Stimulated activated CD8-positive, alpha-beta memory T cell treated with anti-CD3 and anti-CD28 coated beads, Interleukin-12 subunit alpha, Interleukin-12 subunit beta, amount 100 ng/mL, for 1 hour (primary cell): Measurements from ENCODE around the gene NAPB.
"Not testable (repeated sequence)": the region's sequence is repeated elsewhere in the genome, so short reads cannot be mapped to it uniquely, and the experiment has no call there.

Source experiments
- DNase-seq: peaks from one replicate; pipeline ENCODE4 v3.0.0-alpha.2; 2020; ENCODE audit warnings: low read depth

The NAPB gene

DNA sequence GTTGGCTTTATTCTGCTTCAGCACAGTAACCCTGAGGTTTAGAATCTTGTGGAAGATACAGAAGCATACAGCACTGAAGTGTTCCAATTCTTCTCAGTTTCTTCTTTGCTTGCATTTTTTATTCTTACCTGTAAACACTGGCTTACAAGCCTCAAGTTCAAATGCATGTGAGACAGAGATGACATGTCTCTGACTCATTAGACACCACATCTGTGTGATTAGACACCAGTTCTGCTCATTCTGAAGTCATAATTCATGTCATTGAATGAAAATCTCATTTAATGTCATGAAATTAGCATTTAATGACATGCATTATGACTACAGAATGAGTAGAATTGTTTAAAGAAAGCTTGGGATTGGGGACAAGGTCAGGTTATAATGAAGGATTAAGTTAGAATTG lies 53.5 kb downstream of the NAPB start:
- DNase-seq: no peak

DNA sequence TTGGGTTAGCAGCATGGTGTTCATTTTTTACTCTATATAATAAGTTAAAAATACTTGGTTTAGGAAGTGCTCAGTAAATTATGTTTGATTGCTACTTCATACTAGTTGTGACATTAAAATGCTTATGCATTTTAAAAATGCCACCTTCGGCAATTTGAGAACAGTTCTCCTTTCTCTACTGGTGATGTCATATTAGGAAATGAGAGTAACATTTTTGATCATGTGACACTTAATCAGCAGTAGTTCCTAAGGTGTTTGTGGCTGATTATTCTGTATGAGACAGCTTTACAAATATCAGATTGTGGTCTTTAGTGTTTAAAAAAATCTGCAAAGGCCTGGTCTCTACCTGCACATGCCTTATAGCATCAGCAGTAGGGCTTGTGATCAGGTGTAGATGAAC lies 54.9 kb downstream of the NAPB start:
- no peak for DNase-seq

DNA sequence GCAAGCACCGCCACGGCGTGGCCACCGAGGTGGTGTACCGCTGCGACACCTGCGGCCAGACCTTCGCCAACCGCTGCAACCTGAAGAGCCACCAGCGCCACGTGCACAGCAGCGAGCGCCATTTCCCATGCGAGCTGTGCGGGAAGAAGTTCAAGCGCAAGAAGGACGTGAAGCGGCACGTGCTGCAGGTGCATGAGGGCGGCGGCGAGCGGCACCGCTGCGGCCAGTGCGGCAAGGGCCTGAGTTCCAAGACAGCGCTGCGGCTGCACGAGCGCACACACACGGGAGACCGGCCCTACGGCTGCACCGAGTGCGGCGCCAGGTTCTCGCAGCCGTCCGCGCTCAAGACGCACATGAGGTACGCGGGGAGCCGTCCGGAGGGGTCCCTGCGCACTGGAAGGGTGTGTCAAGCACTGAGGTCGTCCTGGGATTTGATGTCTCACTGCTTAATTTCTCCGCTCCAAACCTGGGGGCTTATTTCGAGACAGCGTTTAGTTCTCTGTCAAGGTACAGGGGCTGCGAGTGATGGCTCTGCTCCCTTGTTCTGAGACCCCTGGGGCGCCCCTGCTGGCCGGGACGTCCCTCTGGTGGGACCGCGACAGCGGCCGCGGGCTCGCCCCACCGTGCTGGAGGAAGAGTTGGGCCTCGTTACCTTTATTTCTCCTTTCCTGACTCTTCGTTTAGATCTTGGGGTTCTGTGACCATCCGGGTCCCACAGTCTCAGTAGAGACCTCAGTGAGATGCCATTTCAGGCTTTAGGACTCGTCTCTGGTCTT lies 55.7 kb downstream of the NAPB start:
- no peak for DNase-seq

DNA sequence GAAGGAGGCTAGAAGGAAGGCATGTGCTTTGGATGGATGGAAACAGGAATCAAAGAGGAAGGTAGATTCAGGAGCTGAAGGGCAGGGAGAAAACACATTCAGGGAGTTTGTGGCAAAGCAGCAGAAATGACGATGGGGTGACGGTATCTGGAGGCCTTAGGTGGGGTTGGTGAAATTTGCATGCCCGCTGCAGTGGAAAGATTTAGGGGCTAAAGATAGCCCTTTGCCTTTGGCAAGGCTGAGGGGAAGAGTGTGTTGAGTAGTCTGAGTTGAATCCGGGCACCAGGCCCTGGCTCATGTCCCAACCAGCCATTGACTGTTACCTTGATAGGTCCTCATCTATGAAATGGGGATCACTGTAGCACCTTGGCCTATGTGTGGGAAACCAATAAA lies 58.0 kb downstream of the NAPB start:
- DNase-seq: no peak

DNA sequence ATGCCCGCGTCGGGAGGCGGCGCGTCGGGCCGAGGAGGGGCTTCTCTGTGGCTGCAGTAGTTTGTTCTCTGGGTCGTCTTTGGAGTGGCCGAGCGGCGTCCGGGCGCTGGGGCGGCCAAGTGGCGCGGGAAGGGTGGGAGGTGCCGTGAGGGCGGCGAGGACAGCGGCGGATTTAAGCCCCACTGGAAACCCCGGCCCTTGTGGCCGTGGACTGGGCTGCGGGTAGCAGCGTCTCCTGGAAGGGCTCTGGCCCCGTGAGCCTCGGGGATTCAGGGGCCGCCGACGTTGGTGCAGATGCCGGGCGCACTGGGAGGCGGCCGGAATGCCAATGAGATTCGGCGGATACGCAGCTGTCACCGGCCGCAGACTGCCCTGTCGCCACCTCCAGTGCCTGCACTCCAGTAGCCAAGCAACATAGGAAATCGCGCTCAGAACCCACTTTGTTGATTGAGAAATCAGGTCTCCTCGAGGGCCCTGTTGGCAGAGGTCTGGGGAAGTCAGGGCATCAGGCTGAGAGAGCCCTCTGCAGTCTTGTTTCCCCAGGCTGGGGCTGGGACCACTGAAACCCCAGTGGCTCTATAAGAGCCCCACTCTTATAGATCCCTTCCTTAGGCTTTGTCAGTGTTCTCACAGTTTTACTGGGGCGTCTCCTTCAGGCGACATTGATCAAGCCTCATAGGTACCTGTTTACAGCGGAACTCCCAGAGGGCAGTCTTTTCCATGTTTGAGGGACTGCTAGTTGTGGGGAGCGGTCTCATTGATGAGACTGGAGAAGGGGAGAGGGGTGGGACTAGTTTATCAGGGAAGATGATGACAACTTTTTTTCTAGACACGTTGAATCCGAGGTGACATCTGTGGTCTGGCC lies 58.7 kb downstream of the NAPB start:
- DNase-seq: no peak

DNA sequence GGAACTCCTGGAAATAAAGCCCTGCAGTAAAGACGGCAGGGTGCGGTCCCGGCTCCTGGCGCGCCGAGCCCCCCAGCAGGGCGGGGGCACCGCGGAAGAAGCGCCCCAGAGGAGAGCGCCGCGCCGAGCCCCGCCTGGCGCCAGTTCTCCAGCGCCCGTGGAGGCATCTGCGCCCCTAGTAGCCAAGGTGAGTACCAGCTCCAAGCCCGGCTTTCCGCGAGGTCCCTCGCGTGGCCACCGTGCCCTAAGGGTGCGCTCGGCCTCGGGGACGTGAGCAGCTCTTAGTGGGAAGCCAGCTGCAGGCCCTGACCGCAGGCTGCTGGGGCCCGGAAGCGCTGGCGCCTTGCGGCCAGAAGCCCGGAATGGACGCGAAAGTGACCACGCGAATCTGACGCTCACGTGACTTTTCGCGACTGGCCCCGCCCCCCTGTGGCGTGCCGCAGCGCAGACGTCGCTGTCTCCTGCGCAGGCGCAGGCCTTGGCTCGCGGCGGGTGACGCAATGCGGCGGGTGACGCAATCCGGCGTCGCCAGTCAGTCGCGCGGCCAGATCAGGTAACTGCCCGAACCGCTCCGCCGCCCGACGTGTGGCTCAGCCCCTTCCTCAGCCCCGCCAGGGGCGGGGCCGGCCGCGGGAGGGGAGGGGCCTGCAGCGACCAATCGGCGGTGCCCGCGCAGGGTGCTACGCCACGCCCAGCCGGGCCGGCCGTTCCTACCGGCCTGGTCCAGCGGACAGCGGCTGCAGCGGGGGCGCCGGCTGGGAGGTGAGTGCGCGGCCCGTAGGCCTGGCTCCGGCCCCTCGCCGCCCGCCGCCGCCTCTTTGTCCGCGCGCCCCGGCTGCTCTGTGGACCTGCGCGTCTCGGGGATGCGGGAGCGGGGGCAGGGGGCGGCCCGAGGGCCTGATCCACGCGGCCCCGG lies 59.6 kb downstream of the NAPB start, which contains the start of gene GZF1:
Gene GZF1, plus strand, starts transcription at position 707 of the 916 bp plus-strand sequence. CDS start 2,202 bp downstream, outside the sequence.
- DNase-seq: peak; percentile 97

DNA sequence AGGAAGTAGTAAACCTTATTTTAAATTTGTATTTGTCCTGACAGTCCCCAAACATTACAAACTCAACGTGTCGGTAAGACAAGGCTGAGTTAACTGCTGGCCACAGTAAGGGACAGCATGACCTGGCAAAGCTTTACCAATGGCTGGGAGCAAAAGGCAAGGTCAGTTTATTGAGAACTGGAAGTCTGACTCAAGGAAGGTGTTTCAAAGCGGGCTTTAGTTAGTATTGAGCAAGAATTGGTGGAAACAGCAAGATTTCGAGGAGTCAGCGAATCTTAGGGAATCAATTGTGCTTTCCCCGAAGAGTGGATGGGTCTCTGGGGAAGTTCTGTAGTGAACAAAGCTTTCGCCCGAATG lies 60.2 kb downstream of the NAPB start:
- DNase-seq: no peak

DNA sequence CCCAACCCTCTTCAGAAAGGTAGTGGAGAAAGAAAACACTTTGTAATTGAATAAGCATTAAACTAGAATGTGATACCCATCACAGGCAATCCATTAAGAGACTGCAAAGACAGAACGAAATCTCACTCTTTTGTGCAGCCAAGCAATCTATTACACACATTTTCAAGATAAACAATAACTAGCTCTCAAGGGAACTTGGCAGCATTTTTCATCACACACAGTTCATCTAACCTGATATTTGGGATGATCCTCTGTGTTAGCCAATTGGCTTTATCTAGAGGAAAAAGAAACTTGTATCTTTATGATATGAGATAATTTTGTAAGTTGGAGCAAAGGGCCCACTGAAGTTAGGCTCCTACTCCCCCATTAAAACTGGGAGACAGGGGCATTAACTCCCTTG lies 60.8 kb downstream of the NAPB start:
- DNase-seq: no peak

DNA sequence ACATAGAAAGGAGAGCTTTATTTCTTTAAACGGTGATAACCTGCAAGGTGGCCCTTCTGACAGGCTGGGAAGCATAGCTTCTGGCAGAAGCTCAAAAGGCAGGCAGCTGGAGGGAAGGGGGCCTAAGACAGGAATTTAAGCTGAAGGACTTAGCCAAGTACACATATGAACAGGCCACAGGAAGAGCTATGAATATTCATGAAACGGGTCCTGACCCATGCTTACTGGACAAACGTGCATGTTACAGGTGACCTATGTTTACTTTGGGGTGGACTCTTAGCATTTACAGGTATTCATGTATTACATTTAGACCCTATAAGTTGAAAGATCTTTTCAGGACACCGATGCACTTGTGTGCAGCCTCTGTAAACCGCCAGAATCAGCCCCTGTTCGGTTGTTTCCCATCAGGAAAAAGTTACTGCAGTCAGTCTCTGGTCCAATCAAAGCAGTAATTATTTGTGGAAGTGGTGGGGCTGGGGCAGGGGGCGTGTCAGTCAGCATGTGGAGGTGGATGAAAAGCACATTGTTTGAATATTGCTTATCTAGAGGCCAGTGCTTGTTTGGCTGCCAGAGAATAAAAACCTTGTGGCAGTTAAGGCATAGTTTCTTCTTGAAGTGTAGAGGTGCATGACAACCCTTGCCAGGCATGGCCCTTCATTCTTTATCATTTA lies 62.2 kb downstream of the NAPB start:
- no peak for DNase-seq

DNA sequence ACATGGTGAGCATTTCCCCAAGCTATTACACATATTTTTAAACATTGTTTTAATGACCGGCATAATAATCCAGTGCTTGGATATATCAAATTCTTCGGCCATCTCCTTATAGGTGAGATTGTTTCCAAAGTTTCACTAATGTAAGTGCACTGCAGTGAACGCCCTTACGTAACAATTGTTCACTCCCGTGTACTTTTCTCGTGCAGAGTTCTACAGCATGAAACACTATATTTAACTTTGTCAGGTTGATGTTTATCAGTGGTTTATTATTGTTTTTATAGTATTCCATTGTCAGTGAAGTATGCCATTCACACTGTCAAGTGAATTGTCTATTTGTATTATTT lies 62.8 kb downstream of the NAPB start:
- DNase-seq: no peak

DNA sequence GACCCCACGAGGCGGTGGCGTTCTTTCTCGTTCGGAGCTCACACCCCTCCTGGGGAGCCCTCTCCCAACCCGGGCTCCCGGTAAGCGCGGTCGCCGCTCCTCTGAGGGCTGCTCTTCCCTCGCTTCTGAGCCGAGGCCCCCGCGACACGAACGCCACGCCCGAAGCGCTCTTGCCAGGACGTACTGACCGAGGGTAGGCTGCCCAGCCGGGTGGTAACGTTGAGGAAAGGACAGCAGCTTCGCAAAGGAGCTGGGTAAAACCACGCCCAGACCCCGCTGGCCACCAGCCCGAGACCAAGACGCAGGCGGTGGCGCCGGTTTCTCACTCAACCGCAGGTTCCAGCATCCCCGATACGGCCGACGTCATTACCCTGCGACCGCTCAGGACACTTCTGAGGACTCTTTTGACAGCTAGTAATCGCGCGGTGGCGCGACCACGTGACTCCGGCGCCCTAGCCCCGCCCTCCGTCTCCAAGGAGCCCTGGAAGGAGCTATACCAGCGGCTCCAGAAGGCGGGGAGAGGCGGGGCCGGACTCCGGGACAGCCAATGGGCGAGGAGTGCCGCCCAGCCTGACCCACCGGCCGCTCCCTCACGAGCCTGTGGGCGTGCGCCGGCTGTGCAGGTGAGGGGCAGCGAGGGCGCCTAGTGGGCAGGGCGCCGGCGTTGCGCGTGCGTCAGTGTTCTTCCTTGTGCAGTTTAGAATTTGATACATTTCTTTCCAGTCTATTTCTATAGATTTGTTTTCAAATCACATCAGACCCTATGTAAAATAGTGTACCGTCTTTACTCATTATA lies 63.3 kb downstream of the NAPB start:
- DNase-seq: peak; percentile 100

DNA sequence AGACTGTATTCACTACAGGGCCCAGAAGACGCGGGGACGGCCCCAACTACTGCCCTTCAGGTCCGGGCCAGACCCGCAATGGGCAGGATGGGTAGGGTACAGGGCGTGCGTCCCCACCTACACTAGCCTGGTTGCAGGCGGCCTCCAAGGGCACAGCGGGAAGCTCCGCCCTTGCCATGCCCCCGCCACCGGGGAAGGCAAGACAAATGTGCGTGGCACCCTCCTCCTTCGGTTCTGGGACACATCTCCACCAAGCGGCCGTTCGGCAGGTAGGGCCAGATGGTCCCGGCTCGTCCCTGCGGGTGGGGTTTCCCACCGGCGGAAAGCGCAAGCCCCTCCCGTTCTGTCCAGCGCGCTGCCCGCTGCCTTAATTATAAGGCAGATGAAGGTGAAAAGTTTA lies 65.1 kb downstream of the NAPB start:
- DNase-seq: no peak

DNA sequence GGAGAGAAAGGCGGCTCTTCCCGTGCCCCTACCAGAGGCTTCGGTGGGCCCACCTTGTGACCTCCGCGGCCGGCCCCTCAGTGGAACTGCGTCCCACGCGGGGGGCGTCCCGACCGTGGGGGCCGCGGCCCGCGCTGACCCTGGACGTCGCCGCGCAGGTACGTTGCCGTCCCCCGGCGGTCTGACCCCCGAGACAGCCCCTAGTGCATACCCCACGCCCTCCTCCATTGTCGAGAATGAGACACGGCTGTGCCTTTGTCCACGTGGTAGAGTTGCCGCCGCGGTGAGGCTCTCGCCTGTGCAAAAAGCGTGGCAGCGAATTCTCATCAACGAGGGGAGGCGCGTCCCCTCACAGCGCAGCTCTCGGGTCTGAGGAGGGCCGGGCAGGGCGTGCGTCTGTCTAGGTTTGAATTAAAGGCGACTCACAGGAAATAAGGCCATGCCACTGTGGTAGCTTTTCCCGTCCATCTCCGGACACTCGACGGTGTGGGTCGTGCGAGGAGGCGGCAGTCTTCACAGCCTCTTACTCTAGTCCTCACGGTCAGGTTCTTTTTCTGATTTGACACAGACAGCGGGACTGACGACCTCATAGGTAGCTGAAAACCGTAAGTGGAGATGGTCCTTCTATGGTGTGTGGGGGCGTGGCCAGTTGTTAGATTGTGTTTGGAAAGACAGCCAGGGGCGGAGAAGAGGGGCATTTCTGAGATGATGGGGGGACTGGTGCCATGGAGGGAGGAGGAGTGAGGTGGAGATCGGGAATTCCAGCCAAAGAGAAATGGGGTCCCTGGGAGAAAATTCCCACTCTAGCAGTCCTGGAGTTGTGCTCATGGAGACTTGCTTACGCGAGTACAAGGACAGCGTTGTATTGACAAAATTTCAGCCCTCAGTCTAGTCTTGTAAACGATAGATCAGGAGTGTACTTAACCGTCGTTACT lies 70.1 kb downstream of the NAPB start:
- peak; percentile 27 for DNase-seq

DNA sequence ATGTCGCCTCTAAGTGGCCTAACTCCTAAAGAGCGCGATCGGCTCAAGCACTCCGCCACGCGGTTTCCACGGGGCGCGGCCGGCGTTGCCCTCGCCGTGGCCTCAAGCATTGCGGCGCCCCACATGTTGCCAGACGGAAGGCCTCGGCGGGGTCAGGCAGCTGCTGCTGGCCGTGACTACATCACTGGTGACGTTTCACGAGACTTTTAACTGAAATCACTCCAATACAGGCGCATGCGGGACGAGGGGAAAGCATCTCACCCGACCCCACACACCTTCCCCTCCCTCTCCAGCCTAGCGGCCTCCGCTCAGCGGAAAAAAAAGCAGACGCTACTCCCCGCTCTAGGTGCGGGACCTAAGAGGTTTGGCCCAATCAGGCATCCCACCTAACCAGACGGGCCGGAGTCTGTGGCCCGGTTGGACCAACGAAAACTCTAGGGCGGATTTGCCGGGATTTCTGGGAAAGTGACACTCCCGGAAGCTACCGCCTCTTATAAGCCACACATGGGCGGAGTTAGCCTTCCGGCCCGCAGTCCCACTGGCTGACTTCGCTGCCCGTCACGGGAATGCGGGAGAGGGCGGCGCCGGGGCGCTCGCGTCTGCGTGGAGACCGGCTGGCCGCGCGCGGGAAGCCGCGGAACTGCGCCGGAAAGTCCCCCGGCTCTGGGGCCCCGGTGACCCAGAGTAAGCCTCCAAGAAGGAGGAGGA lies 70.9 kb downstream of the NAPB start, which contains the start of gene NXT1:
Gene NXT1, plus strand, starts transcription at position 596 of the 708 bp plus-strand sequence. CDS start 3,251 bp downstream, outside the sequence.
- peak; percentile 93 for DNase-seq

DNA sequence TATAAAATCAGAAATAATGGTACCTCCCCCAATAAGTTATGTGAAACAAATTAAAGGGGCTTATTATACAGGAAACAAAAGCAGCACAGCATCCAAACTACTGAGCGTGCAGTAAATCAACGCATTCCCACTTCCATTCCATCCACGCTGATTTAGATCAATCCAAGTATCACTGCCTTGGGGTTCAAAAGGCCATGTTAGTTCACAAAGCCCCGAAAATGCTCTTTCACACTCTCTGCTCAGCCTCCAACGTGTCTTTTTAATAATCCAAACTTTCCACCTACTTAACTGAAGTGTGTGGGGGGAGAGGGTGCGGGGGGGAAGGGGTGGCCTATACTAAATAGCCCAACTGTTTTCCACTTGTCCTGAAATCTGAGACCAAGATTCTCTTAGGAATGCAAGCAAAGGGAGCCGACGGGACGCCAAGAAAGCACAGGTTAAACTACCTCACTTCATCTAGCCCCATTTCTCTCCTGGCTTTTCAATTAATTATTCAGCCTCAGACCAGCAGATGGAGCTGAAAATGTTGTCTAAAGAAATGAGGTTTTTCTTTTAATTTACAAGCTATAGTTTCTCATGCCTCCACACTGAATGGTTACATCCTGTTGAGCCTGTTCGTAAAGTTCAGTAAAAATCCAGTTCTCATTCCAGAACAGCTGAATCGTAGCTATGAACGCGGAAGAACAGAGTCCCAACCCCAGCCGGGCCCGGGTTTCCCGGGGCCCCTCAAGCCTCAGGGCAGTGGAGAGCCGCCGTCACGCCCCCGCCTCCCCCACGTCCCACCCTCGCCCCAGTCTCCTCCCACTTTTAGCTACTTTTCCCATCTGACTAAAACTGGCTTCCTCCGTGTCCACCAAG lies 71.7 kb downstream of the NAPB start:
- DNase-seq: peak; percentile 56

DNA sequence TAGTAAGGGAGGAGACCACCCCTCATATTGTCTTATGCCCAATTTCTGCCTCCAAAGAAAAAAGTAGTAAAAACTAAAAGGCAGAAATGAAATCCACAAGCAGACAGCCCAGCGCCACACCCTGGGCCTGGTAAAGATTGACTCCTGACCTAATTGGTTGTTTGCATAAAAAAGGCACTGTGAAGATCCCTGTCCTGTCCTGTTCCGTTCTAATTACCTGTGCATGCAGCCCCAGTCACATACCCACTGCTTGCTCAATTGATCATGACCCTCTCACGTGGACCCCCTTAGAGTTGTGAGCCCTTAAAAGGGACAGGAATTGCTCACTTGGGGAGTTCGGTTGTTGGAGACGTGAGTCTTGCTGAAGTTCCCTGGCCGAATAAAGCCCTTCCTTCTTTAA lies 72.8 kb downstream of the NAPB start:
- not testable (repeated sequence) for DNase-seq

DNA sequence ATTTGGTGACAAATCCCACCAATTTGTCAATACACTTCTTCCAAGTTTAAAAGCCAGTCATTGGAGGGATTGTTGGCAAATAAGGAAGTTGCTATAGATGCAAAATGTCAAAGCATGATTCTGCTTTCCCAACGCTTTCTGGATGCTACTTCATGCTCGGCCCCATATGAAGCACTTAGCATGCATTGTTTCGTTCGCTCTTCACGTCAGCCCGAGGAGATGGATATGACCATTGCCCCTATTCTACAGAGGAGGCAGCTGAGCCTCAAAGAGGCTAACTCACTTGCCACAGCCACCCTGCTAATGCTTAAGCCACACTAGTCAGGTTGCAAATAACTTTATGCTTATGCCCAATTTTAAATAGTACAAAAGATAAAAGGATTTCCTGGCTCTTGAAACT lies 73.5 kb downstream of the NAPB start:
- no peak for DNase-seq

DNA sequence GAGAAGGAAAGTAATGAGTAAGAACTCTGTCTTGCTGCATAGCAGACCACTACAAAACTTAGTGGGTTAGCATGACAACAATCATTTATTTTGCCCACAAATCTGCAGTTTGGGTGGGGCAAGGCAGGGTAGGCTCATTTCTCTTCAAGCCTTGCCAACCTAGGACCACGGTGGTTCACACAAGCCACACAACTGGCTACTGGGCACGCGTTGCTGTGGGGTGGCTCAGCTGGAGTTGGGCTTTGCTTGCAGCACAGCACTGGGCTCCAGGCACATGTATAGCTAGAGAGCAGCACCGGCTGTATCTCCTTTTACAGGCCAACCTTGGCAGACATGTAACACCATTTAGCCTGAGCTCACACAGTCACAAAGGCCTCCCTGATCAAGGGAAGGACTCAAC lies 75.3 kb downstream of the NAPB start:
- no peak for DNase-seq
